Peyer's patch (tissue), 4 donors: ENCODE measurements around the gene DMD. TPM values are rescaled to one million over a fixed set of nuclear protein-coding genes. Genes with fewer than 3 reads are reported as not detected.
"Not testable (repeated sequence)": the region's sequence is repeated elsewhere in the genome, so short reads cannot be mapped to it uniquely, and the experiment has no call there.

Experiments used
- DNase-seq, 3 donors: peaks; one replicate each; pipeline ENCODE4 v3.0.0-alpha.2; 2017 to 2019
- H3K27ac ChIP-seq, 4 donors: fragments of 200-600 bp; sonication (generic); one replicate each; pipeline ENCODE4 v1.5.1; 2016 to 2019
- H3K27me3 ChIP-seq, 2 donors: fragments of 200-600 bp; sonication (generic); one replicate each; pipeline ENCODE4 v1.5.1; 2019
- H3K36me3 ChIP-seq, 3 donors: fragments of 200-600 bp; sonication (generic); one replicate each; pipeline ENCODE4 v1.5.1; 2016 to 2019
- H3K4me1 ChIP-seq, 4 donors: fragments of 200-600 bp; sonication (generic); one replicate each; pipeline ENCODE4 v1.5.1; 2016 to 2019
- H3K4me3 ChIP-seq, 4 donors: fragments of 200-600 bp; sonication (generic); 1 replicate in 3 of 4; 2 replicates in 1 of 4; pipeline ENCODE4 v1.5.1; 2016 to 2019; ENCODE audit warnings: mild to moderate bottlenecking in 1 of 4
- H3K9me3 ChIP-seq, 4 donors: fragments of 200-600 bp; sonication (generic); one replicate each; pipeline ENCODE4 v1.5.1; 2016 to 2019; ENCODE audit warnings: mild to moderate bottlenecking in 1 of 4
- CTCF ChIP-seq, 6 experiments: fragments of 450-650 bp in 4 of 6; fragments of 200-600 bp in 2 of 6; sonication (generic) in 1 of 6; IDR thresholded peaks; one replicate each; pipeline ENCODE4 v1.5.1; 2017 to 2019; ENCODE audit warnings: antibody characterized with exemption in 6 of 6, mild to moderate bottlenecking in 3 of 6, moderate library complexity in 1 of 6
- POLR2A ChIP-seq, 2 donors: fragments of 450-650 bp; IDR thresholded peaks; one replicate each; pipeline ENCODE4 v1.5.1; 2017; ENCODE audit warnings: antibody characterized with exemption in 2 of 2, mild to moderate bottlenecking in 2 of 2, moderate library complexity in 2 of 2
- total RNA-seq, 4 donors: library from RNA; depleted of rRNA; stranded (reverse); fragments of >200 nt; gene quantifications; one replicate each; pipeline ENCODE4 v1.1.0, GENCODE V29; 2016

DMD gene
- total RNA-seq, 4 donors from 2014 or later = 15.8 to 109 (median 19.1) TPM

GRCh38 chrX:31384471-31384870 is 1826.9 kb downstream of the DMD start:
- H3K9me3 ChIP-seq = no peaks in the 10 kb centered on the region
- no peak for DNase-seq

GRCh38 chrX:31383991-31384390 is 1827.4 kb downstream of the DMD start:
- TF ChIP-seq CTCF (IDR thresholded peaks at IDR 0.05) (no peak), POLR2A (IDR thresholded peaks at IDR 0.05) (no peak)
- Histone ChIP-seq H3K27me3 (no peaks in the 10 kb centered on the region), H3K4me3 (no peak overlapping the region), H3K36me3 (no peaks in the 10 kb centered on the region), H3K9me3 (no peaks in the 10 kb centered on the region), H3K27ac (no peak overlapping the region), H3K4me1 (no peaks in the 10 kb centered on the region)
- no peak for DNase-seq

More at GRCh38 chrX:31384471-31384870, 1826.9 kb downstream of the DMD start:
- no peaks in the 10 kb centered on the region for H3K27me3 ChIP-seq
- no peaks in the 10 kb centered on the region for H3K36me3 ChIP-seq
- no peak overlapping the region for H3K4me3 ChIP-seq
- TF ChIP-seq POLR2A (IDR thresholded peaks at IDR 0.05) (no peak), CTCF (IDR thresholded peaks at IDR 0.05) (no peak)
- H3K4me1 ChIP-seq = no peaks in the 10 kb centered on the region
- no peak overlapping the region for H3K27ac ChIP-seq

- not testable (repeated sequence) for H3K27me3 ChIP-seq, H3K27ac ChIP-seq, H3K4me3 ChIP-seq, H3K9me3 ChIP-seq, H3K4me1 ChIP-seq, H3K36me3 ChIP-seq, DNase-seq
Observed at GRCh38 chrX:31378973-31379372, 1832.4 kb downstream of the DMD start.

- not testable (repeated sequence) for H3K4me3 ChIP-seq, H3K36me3 ChIP-seq, H3K27ac ChIP-seq, H3K4me1 ChIP-seq, DNase-seq, H3K9me3 ChIP-seq, H3K27me3 ChIP-seq
Observed at GRCh38 chrX:31377821-31378220, 1833.5 kb downstream of the DMD start.

- no peak for DNase-seq
- Histone ChIP-seq H3K36me3 (no peaks in the 10 kb centered on the region), H3K4me3 (no peak overlapping the region), H3K4me1 (no peaks in the 10 kb centered on the region), H3K9me3 (no peaks in the 10 kb centered on the region), H3K27me3 (no peaks in the 10 kb centered on the region), H3K27ac (no peak overlapping the region)
- TF ChIP-seq POLR2A (IDR thresholded peaks at IDR 0.05) = no peak
- no peak for TF ChIP-seq CTCF (IDR thresholded peaks at IDR 0.05)
Observed at GRCh38 chrX:31376408-31377022, 1834.8 kb downstream of the DMD start.

GRCh38 chrX:31374786-31375185 is 1836.6 kb downstream of the DMD start:
- Histone ChIP-seq H3K27ac (no peak overlapping the region), H3K4me1 (no peaks in the 10 kb centered on the region), H3K4me3 (no peak overlapping the region), H3K36me3 (no peaks in the 10 kb centered on the region), H3K27me3 (no peaks in the 10 kb centered on the region), H3K9me3 (no peaks in the 10 kb centered on the region)
- DNase-seq = no peak
- no peak for TF ChIP-seq POLR2A (IDR thresholded peaks at IDR 0.05)
- no peak for TF ChIP-seq CTCF (IDR thresholded peaks at IDR 0.05)

GRCh38 chrX:31371956-31372355 is 1839.4 kb downstream of the DMD start:
- Histone ChIP-seq H3K4me3 (no peak overlapping the region), H3K36me3 (no peaks in the 10 kb centered on the region), H3K4me1 (no peaks in the 10 kb centered on the region), H3K9me3 (no peaks in the 10 kb centered on the region), H3K27ac (no peak overlapping the region), H3K27me3 (no peaks in the 10 kb centered on the region)
- DNase-seq = no peak
- TF ChIP-seq POLR2A (IDR thresholded peaks at IDR 0.05) = no peak
- no peak for TF ChIP-seq CTCF (IDR thresholded peaks at IDR 0.05)
